ENCODE results near the gene FRMD1.

FRMD1 gene

GRCh38 chr6:168021581-168021980 is 57.4 kb downstream of the FRMD1 start:
- DNase-seq, result no peak

GRCh38 chr6:168020242-168020641 is 58.8 kb downstream of the FRMD1 start:
- no peak for DNase-seq

- no peak for DNase-seq
Measured at GRCh38 chr6:168018664-168019063, 60.3 kb downstream of the FRMD1 start.

- DNase-seq, result no peak
Measured at GRCh38 chr6:168017629-168018028, 61.4 kb downstream of the FRMD1 start.

GRCh38 chr6:168016721-168017525 is 62.1 kb downstream of the FRMD1 start:
- no peak for DNase-seq

GRCh38 chr6:168016176-168016620 is 62.8 kb downstream of the FRMD1 start:
- DNase-seq, result no peak

- no peak for DNase-seq
Measured at GRCh38 chr6:168015482-168016175, 63.4 kb downstream of the FRMD1 start.

- no peak for DNase-seq
Measured at GRCh38 chr6:168015009-168015408, 64.0 kb downstream of the FRMD1 start.

- DNase-seq, result no peak
Measured at GRCh38 chr6:168014428-168014827, 64.6 kb downstream of the FRMD1 start.

GRCh38 chr6:168013250-168013915 is 65.6 kb downstream of the FRMD1 start:
- DNase-seq, result no peak

GRCh38 chr6:168012431-168013249 is 66.4 kb downstream of the FRMD1 start:
- DNase-seq, result no peak

- DNase-seq, result no peak
Measured at GRCh38 chr6:168011291-168011690, 67.7 kb downstream of the FRMD1 start.

GRCh38 chr6:168009331-168009730 is 69.7 kb downstream of the FRMD1 start:
- DNase-seq, result no peak

- DNase-seq, result peak; percentile 99
Measured at GRCh38 chr6:168007592-168008338, 71.2 kb downstream of the FRMD1 start.

GRCh38 chr6:168005796-168006195 is 73.2 kb downstream of the FRMD1 start:
- no peak for DNase-seq

GRCh38 chr6:168004945-168005344 is 74.1 kb downstream of the FRMD1 start:
- DNase-seq, result no peak

GRCh38 chr6:168004023-168004422 is 75.0 kb downstream of the FRMD1 start:
- DNase-seq, result no peak

Data from MV-4-11 (cell line).